ENCODE data around the gene ROS1. TPM values are rescaled to one million over a fixed set of nuclear protein-coding genes. Genes with fewer than 3 reads are reported as not detected.

Gene ROS1
- total RNA-seq, 1 donor from 2014 or later, result 0.14 TPM

GRCh38 chr6:117272032-117272866 is 153.5 kb downstream of the ROS1 start:
- TF ChIP-seq, protein P1, sequence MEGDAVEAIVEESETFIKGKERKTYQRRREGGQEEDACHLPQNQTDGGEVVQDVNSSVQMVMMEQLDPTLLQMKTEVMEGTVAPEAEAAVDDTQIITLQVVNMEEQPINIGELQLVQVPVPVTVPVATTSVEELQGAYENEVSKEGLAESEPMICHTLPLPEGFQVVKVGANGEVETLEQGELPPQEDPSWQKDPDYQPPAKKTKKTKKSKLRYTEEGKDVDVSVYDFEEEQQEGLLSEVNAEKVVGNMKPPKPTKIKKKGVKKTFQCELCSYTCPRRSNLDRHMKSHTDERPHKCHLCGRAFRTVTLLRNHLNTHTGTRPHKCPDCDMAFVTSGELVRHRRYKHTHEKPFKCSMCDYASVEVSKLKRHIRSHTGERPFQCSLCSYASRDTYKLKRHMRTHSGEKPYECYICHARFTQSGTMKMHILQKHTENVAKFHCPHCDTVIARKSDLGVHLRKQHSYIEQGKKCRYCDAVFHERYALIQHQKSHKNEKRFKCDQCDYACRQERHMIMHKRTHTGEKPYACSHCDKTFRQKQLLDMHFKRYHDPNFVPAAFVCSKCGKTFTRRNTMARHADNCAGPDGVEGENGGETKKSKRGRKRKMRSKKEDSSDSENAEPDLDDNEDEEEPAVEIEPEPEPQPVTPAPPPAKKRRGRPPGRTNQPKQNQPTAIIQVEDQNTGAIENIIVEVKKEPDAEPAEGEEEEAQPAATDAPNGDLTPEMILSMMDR (IDR thresholded peaks at IDR 0.05; ENCODE audit: unreplicated experiment), result no peak
- Mint-ChIP-seq H3K4me3 (ENCODE audit: low read depth) (no peak overlapping the region), H3K27ac (no peak overlapping the region), H3K9me3 (ENCODE audit: low read depth) (no peaks in the 10 kb centered on the region), H3K4me1 (ENCODE audit: low read depth) (peaks cover 3% of the 10 kb centered on the region), H3K27me3 (peaks cover 89% of the 10 kb centered on the region), H3K36me3 (ENCODE audit: insufficient read depth) (no peaks in the 10 kb centered on the region)
- no peak for DNase-seq (ENCODE audit: low spot score, unreplicated experiment)

DNA sequence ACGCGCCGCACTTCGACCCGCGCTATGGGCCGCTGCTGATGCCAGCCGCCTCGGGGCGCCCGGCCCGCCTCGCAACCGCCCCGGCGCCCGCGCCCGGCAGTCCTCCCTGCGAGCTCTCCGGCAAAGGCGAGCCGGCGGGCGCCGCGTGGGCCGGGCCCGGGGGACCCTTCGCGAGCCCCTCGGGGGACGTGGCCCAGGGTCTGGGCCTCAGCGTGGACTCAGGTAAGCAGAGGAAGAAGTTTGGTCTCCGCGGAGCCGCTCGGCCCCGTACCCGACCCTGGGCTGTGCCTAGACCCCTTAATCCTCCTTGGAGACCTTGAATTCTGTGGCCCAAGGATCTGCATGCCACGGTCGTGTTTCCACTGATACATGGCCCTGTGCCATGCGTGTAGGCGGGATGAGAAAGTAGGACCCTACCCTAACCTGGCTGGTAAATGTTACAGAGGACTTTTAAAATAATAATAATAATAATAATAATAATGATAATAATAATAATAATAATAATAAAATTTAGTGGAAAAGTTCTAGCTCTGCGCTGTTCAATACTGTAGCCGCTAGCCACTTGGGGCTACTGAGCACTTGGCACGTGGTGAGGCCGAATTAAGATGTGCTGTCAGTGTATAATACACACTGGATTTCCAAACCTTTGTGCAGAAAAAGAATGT is 154.8 kb downstream of the ROS1 start:
- Mint-ChIP-seq H3K27ac (no peak overlapping the region), H3K36me3 (ENCODE audit: insufficient read depth) (no peaks in the 10 kb centered on the region), H3K4me1 (ENCODE audit: low read depth) (peaks cover 3% of the 10 kb centered on the region), H3K9me3 (ENCODE audit: low read depth) (no peaks in the 10 kb centered on the region), H3K27me3 (peaks cover 96% of the 10 kb centered on the region), H3K4me3 (ENCODE audit: low read depth) (no peak overlapping the region)
- DNase-seq (ENCODE audit: low spot score, unreplicated experiment), result no peak
- TF ChIP-seq, protein P1 (IDR thresholded peaks at IDR 0.05; ENCODE audit: unreplicated experiment), result peak; percentile 31

DNA sequence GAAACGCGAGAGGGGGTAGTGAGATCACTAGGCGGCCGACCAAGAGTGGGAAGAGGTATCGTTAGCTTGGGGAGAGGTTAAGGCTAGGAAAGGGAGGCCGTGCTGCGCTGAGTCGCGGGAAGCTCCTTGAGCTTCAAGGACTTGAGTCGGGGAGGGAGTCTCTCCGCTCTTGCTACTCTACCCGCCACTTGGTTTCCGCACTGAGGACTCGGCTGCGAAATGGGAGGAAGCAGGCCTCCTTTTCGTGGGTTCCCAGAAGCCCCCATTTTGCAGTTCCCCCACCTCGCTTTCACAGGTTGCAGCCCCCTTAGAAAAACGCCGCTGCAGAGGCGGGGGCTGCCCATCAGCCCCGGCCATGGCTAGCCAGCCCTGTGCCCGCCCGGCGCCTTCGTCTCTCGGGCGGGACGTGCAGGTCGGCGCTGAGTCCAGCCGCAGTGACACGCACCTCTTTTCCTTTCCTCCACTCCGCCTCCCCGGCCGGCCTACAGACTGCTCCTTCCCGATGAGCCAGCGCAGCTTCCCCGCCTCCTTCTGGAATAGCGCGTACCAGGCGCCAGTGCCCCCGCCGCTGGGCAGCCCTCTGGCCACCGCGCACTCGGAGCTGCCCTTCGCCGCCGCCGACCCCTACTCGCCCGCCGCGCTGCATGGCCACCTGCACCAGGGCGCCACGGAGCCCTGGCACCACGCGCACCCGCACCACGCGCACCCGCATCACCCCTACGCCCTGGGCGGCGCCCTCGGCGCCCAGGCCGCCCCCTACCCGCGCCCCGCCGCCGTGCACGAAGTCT is 155.5 kb downstream of the ROS1 start:
- H3K9me3 Mint-ChIP-seq (ENCODE audit: low read depth), result no peaks in the 10 kb centered on the region
- TF ChIP-seq, protein P1 (IDR thresholded peaks at IDR 0.05; ENCODE audit: unreplicated experiment), result no peak
- H3K27me3 Mint-ChIP-seq, result peaks cover 91% of the 10 kb centered on the region
- peak overlapping the region; percentile 64 for H3K4me3 Mint-ChIP-seq (ENCODE audit: low read depth)
- no peaks in the 10 kb centered on the region for H3K36me3 Mint-ChIP-seq (ENCODE audit: insufficient read depth)
- no peak for DNase-seq (ENCODE audit: low spot score, unreplicated experiment)
- peaks cover 3% of the 10 kb centered on the region for H3K4me1 Mint-ChIP-seq (ENCODE audit: low read depth)
- H3K27ac Mint-ChIP-seq, result peak overlapping the region; percentile 73

- Mint-ChIP-seq H3K9me3 (ENCODE audit: low read depth) (no peaks in the 10 kb centered on the region), H3K27me3 (peaks cover 91% of the 10 kb centered on the region), H3K27ac (peak overlapping the region; percentile 73), H3K4me3 (ENCODE audit: low read depth) (peak overlapping the region; percentile 64), H3K36me3 (ENCODE audit: insufficient read depth) (no peaks in the 10 kb centered on the region), H3K4me1 (ENCODE audit: low read depth) (peaks cover 5% of the 10 kb centered on the region)
- TF ChIP-seq, protein P1 (IDR thresholded peaks at IDR 0.05; ENCODE audit: unreplicated experiment), result no peak
- no peak for DNase-seq (ENCODE audit: low spot score, unreplicated experiment)
These were observed 156.1 kb downstream of the ROS1 start for GRCh38 chr6:117269638-117270054.

DNA sequence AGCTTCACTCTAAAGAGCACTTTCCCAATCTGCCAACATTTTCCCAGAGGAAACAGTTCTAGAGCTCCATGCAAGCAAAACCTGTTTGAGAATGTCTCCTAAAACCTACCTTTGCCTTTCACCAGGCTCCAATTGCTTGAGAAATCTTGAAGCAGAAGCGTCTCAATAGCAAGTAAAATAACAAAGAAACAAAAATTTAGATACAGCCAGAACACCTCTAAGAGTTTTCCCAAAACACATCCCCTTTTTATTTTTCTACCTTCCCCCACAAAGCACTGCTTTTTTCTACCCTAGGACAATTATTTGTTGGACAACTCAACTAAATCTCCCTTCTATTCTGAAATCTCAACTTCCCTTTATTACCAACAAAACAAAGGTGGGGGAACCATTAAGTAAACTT is 156.8 kb downstream of the ROS1 start:
- Mint-ChIP-seq H3K4me1 (ENCODE audit: low read depth) (peaks cover 5% of the 10 kb centered on the region), H3K4me3 (ENCODE audit: low read depth) (no peak overlapping the region), H3K27me3 (peaks cover 91% of the 10 kb centered on the region), H3K27ac (no peak overlapping the region), H3K9me3 (ENCODE audit: low read depth) (no peaks in the 10 kb centered on the region), H3K36me3 (ENCODE audit: insufficient read depth) (no peaks in the 10 kb centered on the region)
- no peak for DNase-seq (ENCODE audit: low spot score, unreplicated experiment)
- TF ChIP-seq, protein P1 (IDR thresholded peaks at IDR 0.05; ENCODE audit: unreplicated experiment), result no peak
